K562 (cell line): Measurements from ENCODE around the gene OR5H2. TPM values are rescaled to one million over a fixed set of nuclear protein-coding genes. Genes with fewer than 3 reads are reported as not detected.

ENCODE experiments used
- ATAC-seq: fragments of 200-7000 bp; cut with Tn5 transposase; 3 replicates; pipeline ENCODE4 v1.9.1; 2020; ENCODE audit warnings: moderate library complexity
- BruUV-seq: library from RNA; stranded (reverse); fragments of 400-500 nt; replicated peaks from 2 replicates; lab custom pipeline; 2021; lab: Mats Ljungman, UMichigan
- CTCF ChIA-PET: fragments of 300-600 bp; formaldehyde crosslinking; extraction: SDS; loops from one replicate; lab custom pipeline; 2021; ENCODE audit warnings: low intra/inter-chr PET ratio; lab: Yijun Ruan, JAX
- POLR2A ChIA-PET: fragments of 300-600, 350-650 bp; sonication (Branson Sonifier 250); formaldehyde crosslinking; extraction: SDS; loops from one replicate; lab custom pipeline; 2021; ENCODE audit warnings: antibody characterized with exemption, inconsistent platforms; lab: Yijun Ruan, JAX
- DNase-seq, 4 experiments: peaks; one replicate each; pipeline versions ENCODE4 v3.0.0 to v3.0.0-alpha.2; 2011 to 2018; ENCODE audit warnings: low spot score in 3 of 4, mixed read lengths in 3 of 4; ENCODE audit errors: extremely low read depth in 1 of 4
- FAIRE-seq: peaks from 2 replicates; lab custom pipeline; 2011; peaks lifted over from hg19 to GRCh38; lab: Jason Lieb, UNC
- H2AFZ ChIP-seq: 2 replicates; pipeline ENCODE4 v1.6.0; 2011; ENCODE audit warnings: low read depth, low read length, control low read depth, inconsistent platforms
- H3K27ac ChIP-seq: fragments of 200-600 bp; 3 replicates; pipeline ENCODE4 v1.8.0; 2011; ENCODE audit warnings: low read depth, mild to moderate bottlenecking, control low read depth, inconsistent platforms, low read length, moderate library complexity, mixed read lengths; ENCODE audit errors: extremely low read depth
- H3K27me3 ChIP-seq, 2 experiments: fragments of 300-600 bp in 1 of 2; 2 replicates in 1 of 2; 3 replicates in 1 of 2; pipeline versions ENCODE4 v1.6.0 to v1.8.0; 2011; ENCODE audit warnings: inconsistent platforms in 2 of 2, low read length in 2 of 2, mild to moderate bottlenecking in 1 of 2, mixed read lengths in 1 of 2, moderate library complexity in 1 of 2; ENCODE audit not compliant: control insufficient read depth in 2 of 2, insufficient read depth in 2 of 2
- H3K36me3 ChIP-seq: fragments of 300-600 bp; 3 replicates; pipeline ENCODE4 v1.8.0; 2011; ENCODE audit warnings: mild to moderate bottlenecking, low read length, inconsistent platforms; ENCODE audit not compliant: control insufficient read depth, insufficient read depth
- H3K4me1 ChIP-seq, 2 experiments: fragments of 200-600 bp in 1 of 2; replicated peaks in 1 of 2; 2 replicates in 1 of 2; 3 replicates in 1 of 2; pipeline versions ENCODE4 v1.5.1 to v1.8.0; 2011; ENCODE audit warnings: inconsistent platforms in 2 of 2, low read length in 2 of 2, mild to moderate bottlenecking in 1 of 2, mixed read lengths in 1 of 2, moderate library complexity in 1 of 2; ENCODE audit not compliant: control insufficient read depth in 2 of 2, insufficient read depth in 2 of 2
- H3K4me2 ChIP-seq: 2 replicates; pipeline ENCODE4 v1.6.1; 2011; ENCODE audit warnings: low read length, control low read depth, inconsistent platforms, mixed read lengths; ENCODE audit not compliant: insufficient read depth
- H3K4me3 ChIP-seq: fragments of 200-600 bp; sonication (generic), shearing (Covaris generic); 2 replicates; pipeline ENCODE4 v1.5.1; 2016; ENCODE audit warnings: control low read depth, inconsistent platforms
- H3K79me2 ChIP-seq: fragments of 200-600 bp; 3 replicates; pipeline ENCODE4 v1.8.0; 2011; ENCODE audit warnings: low read length, inconsistent platforms; ENCODE audit not compliant: control insufficient read depth, insufficient read depth
- H3K9ac ChIP-seq, 2 experiments: 2 replicates each; pipeline versions ENCODE4 v1.6.0 to v1.6.1; 2011; ENCODE audit warnings: low read depth in 2 of 2, low read length in 2 of 2, control low read depth in 1 of 2, inconsistent platforms in 1 of 2, mild to moderate bottlenecking in 1 of 2, mixed read lengths in 1 of 2; ENCODE audit not compliant: insufficient read depth in 1 of 2
- H3K9me1 ChIP-seq: one replicate; pipeline ENCODE4 v1.6.0; 2011; ENCODE audit warnings: inconsistent platforms, mild to moderate bottlenecking, low read length, moderate library complexity; ENCODE audit not compliant: control insufficient read depth, insufficient read depth
- H3K9me3 ChIP-seq: replicated peaks from 2 replicates; pipeline ENCODE4 v1.5.1; 2011; ENCODE audit warnings: low read depth, low read length, inconsistent platforms; ENCODE audit not compliant: control insufficient read depth, insufficient read depth
- H4K20me1 ChIP-seq: replicated peaks from 2 replicates; pipeline ENCODE4 v1.6.1; 2011; ENCODE audit warnings: low read length, inconsistent platforms, mixed read lengths; ENCODE audit not compliant: control insufficient read depth, insufficient read depth
- CCNT2 ChIP-seq: IDR thresholded peaks from 2 replicates; pipeline ENCODE4 v1.6.1; 2011; ENCODE audit warnings: borderline replicate concordance, low read depth, mild to moderate bottlenecking, moderate library complexity, mixed read lengths, low read length; ENCODE audit not compliant: insufficient read length; ENCODE audit errors: extremely low read depth
- HNRNPL ChIP-seq: fragments of 200-400 bp; formaldehyde crosslinking; IDR thresholded peaks from 2 replicates; pipeline ENCODE4 v1.6.1; 2017; ENCODE audit warnings: low read depth, mild to moderate bottlenecking, low read length
- HSF4 ChIP-seq: fragments of 250-450 bp; sonication (Bioruptor Pico); IDR thresholded peaks from 2 replicates; pipeline ENCODE4 v2.1.2; 2022; ENCODE audit warnings: mild to moderate bottlenecking, moderate library complexity, borderline replicate concordance
- MYNN ChIP-seq, 2 experiments: sonication (generic); formaldehyde crosslinking in 1 of 2; IDR thresholded peaks; 2 replicates each; pipeline versions ENCODE4 v1.5.0 to v1.6.1; 2016 to 2020; ENCODE audit warnings: antibody characterized with exemption in 1 of 2, missing genetic modification reagents in 1 of 2
- POU5F1 ChIP-seq: fragments of 150-350 bp; IDR thresholded peaks from 2 replicates; pipeline ENCODE4 v1.6.1; 2014; ENCODE audit warnings: borderline replicate concordance, low read length, low read depth, mild to moderate bottlenecking; ENCODE audit not compliant: partially characterized antibody
- RB1 ChIP-seq: fragments of 450-650 bp; IDR thresholded peaks from 2 replicates; pipeline ENCODE4 v1.6.1; 2017; ENCODE audit warnings: low read depth, mild to moderate bottlenecking
- RNF2 ChIP-seq: sonication (generic); IDR thresholded peaks from 2 replicates; pipeline ENCODE4 v1.6.1; 2016
- RUNX1 ChIP-seq: sonication (generic); IDR thresholded peaks from 2 replicates; pipeline ENCODE4 v1.6.1; 2016; ENCODE audit warnings: antibody characterized with exemption, low read depth
- TRIM24 ChIP-seq, 2 experiments: fragments of 450-650 bp; IDR thresholded peaks; 2 replicates each; pipeline ENCODE4 v1.6.1; 2016
- YY1 ChIP-seq, 3 experiments: IDR thresholded peaks; 2 replicates each; pipeline ENCODE4 v1.6.1; 2011; ENCODE audit warnings: low read length in 2 of 3, mild to moderate bottlenecking in 2 of 3, moderate library complexity in 2 of 3, borderline replicate concordance in 1 of 3, control low read depth in 1 of 3, low read depth in 1 of 3; ENCODE audit not compliant: insufficient read depth in 3 of 3, insufficient replicate concordance in 2 of 3, control insufficient read depth in 1 of 3, insufficient read length in 1 of 3; ENCODE audit errors: extremely low read depth in 1 of 3
- ZKSCAN3 ChIP-seq: fragments of 250-450 bp; sonication (Bioruptor Pico); IDR thresholded peaks from 2 replicates; pipeline ENCODE4 v1.4.0; 2020
- ZNF121 ChIP-seq: sonication (generic); formaldehyde crosslinking; conservative IDR thresholded peaks from 2 replicates; pipeline ENCODE4 v1.8.0; 2022; ENCODE audit warnings: missing genetic modification reagents
- ZNF124 ChIP-seq: sonication (generic); formaldehyde crosslinking; IDR thresholded peaks from 2 replicates; pipeline ENCODE4 v1.8.1; 2022; ENCODE audit warnings: missing genetic modification reagents
- ZNF140 ChIP-seq: fragments of 250-450 bp; sonication (Bioruptor Pico); IDR thresholded peaks from 2 replicates; pipeline ENCODE4 v1.8.0; 2021; ENCODE audit warnings: moderate library complexity, mild to moderate bottlenecking, inconsistent platforms
- WGBS: fragments of 100-300 bp; shearing (Covaris generic); methylation state at CpG from one replicate; pipeline ENCODE4 v1.1.6; 2016; ENCODE audit warnings: low coverage, mixed read lengths; ENCODE audit not compliant: insufficient coverage; ENCODE audit errors: missing lambda C conversion rate; 5-methylcytosine and 5-hydroxymethylcytosine counted together
- in situ Hi-C: fragments of 300-500 bp; cut with MboI; formaldehyde crosslinking; loops from 4 replicates; pipeline ENCODE4 v1.15.0; 2018; ENCODE audit warnings: inconsistent platforms, mixed read lengths
- intact Hi-C: fragments of 100-400 bp; cut with micrococcal nuclease; formaldehyde crosslinking; loops from 2 replicates; pipeline ENCODE4 v1.14.2; 2022
- polyA plus RNA-seq, 8 experiments: library from polyadenylated mRNA; depleted of rRNA in 4 of 8; stranded (reverse) in 5 of 8; unstranded in 3 of 8; fragments of >200 nt; fragmentation: Nextera tagmentation in 2 of 8; fragmentation: Illumina TruSeq in 1 of 8; extraction: Ambion mirVana in 2 of 8; extraction: Trizol in 1 of 8; gene quantifications; 2 replicates each; pipeline versions ENCODE4 v1.2.1 to v1.2.3, GENCODE V29; 2011 to 2014; ENCODE audit warnings: inconsistent platforms in 1 of 8, missing spikeins in 1 of 8
- total RNA-seq, 7 experiments: library from RNA; depleted of rRNA in 6 of 7; stranded (reverse); fragments of >200 nt in 6 of 7; fragmentation: Illumina TruSeq in 2 of 7; extraction: Trizol in 2 of 7; gene quantifications; 2 replicates each; pipeline versions ENCODE4 v1.2.1 to v1.2.3, GENCODE V29; 2011 to 2021; ENCODE audit warnings: low replicate concordance in 1 of 7
- TF ChIP-seq, protein P1 (sequence below): sonication (generic); formaldehyde crosslinking; IDR thresholded peaks from 2 replicates; pipeline ENCODE4 v1.8.1; 2023; ENCODE audit warnings: mild to moderate bottlenecking, missing genetic modification reagents
- TF ChIP-seq, protein P2 (sequence below): sonication (generic); formaldehyde crosslinking; IDR thresholded peaks from 2 replicates; pipeline ENCODE4 v1.8.0; 2022; ENCODE audit warnings: mild to moderate bottlenecking, missing genetic modification reagents, borderline replicate concordance
- TF ChIP-seq, protein P3 (sequence below): fragments of 250-450 bp; sonication (Bioruptor Pico); IDR thresholded peaks from 2 replicates; pipeline ENCODE4 v1.9.0; 2021; ENCODE audit warnings: mild to moderate bottlenecking

OR5H2 gene
- total and polyA plus RNA-seq, 9 of the 15 experiments (the other 6 are each of a cell fraction or from before 2014, with no cell fraction given), result not detected

DNA sequence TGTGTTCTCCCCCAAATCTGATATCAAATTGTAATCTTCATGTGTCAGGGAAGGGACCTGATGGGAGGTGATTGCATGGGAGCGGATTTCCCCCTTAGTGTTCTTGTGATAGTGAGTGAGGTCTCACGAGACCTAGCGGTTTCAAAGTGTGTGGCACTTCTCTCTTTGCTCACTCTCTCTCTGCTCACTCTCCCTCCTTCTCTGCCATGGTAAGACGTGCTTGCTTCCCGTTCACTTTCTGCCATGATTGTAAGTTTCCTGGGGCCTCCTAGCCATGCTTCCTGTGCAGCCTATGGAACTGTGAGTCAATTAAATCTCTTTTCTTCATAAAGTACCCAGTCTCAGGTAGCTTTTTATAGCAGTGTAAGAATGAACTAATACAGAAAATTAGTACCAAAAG lies 48.8 kb upstream of the OR5H2 start:
- DNase-seq, result no peak
- CTCF ChIA-PET, result no interaction called here
- Histone ChIP-seq H3K9me3 (no peaks in the 10 kb centered on the region), H3K27me3 (no peaks in the 10 kb centered on the region), H3K9ac (no peak overlapping the region)
- TF ChIP-seq HNRNPL (no peak), ZNF121 (CRISPR knock-in tag) (no peak), ZKSCAN3 (no peak), CCNT2 (no peak), RNF2 (no peak), TRIM24 (IDR thresholded peaks at IDR 0.05) (no peak), ZNF124 (CRISPR knock-in tag) (no peak), ZNF140 (no peak), POU5F1 (no peak), RB1 (no peak), RUNX1 (no peak), HSF4 (CRISPR knock-in tag) (no peak), YY1 (IDR thresholded peaks at IDR 0.05; ENCODE audit: borderline replicate concordance in 1 of 3, control insufficient read depth in 1 of 3, extremely low read depth in 1 of 3, insufficient read depth in 3 of 3, insufficient read length in 1 of 3, insufficient replicate concordance in 2 of 3, low read depth in 1 of 3, low read length in 2 of 3) (no peak), MYNN (IDR thresholded peaks at IDR 0.05) (no peak), MYNN (CRISPR knock-in tag; IDR thresholded peaks at IDR 0.05) (no peak)
- TF ChIP-seq, protein P1, sequence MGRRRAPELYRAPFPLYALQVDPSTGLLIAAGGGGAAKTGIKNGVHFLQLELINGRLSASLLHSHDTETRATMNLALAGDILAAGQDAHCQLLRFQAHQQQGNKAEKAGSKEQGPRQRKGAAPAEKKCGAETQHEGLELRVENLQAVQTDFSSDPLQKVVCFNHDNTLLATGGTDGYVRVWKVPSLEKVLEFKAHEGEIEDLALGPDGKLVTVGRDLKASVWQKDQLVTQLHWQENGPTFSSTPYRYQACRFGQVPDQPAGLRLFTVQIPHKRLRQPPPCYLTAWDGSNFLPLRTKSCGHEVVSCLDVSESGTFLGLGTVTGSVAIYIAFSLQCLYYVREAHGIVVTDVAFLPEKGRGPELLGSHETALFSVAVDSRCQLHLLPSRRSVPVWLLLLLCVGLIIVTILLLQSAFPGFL (CRISPR knock-in tag), result no peak
- TF ChIP-seq, protein P2, sequence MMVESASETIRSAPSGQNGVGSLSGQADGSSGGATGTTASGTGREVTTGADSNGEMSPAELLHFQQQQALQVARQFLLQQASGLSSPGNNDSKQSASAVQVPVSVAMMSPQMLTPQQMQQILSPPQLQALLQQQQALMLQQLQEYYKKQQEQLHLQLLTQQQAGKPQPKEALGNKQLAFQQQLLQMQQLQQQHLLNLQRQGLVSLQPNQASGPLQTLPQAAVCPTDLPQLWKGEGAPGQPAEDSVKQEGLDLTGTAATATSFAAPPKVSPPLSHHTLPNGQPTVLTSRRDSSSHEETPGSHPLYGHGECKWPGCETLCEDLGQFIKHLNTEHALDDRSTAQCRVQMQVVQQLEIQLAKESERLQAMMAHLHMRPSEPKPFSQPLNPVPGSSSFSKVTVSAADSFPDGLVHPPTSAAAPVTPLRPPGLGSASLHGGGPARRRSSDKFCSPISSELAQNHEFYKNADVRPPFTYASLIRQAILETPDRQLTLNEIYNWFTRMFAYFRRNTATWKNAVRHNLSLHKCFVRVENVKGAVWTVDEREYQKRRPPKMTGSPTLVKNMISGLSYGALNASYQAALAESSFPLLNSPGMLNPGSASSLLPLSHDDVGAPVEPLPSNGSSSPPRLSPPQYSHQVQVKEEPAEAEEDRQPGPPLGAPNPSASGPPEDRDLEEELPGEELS, result no peak
- TF ChIP-seq, protein P3, sequence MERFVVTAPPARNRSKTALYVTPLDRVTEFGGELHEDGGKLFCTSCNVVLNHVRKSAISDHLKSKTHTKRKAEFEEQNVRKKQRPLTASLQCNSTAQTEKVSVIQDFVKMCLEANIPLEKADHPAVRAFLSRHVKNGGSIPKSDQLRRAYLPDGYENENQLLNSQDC (CRISPR knock-in tag), result no peak
- TF ChIP-seq, all 486 proteins: peak for 0
- no peak for ATAC-seq
- Histone ChIP-seq H3K79me2 (no peaks in the 10 kb centered on the region), H2AFZ (no peak overlapping the region), H3K4me1 (no peaks in the 10 kb centered on the region), H4K20me1 (no peaks in the 10 kb centered on the region), H3K9me1 (no peaks in the 10 kb centered on the region), H3K4me3 (no peak overlapping the region), H3K36me3 (no peaks in the 10 kb centered on the region), H3K27ac (no peak overlapping the region), H3K4me2 (no peak overlapping the region)
- no peak for FAIRE-seq
- no TSS peak for BruUV-seq
- in situ Hi-C loops, result no loop called here
- POLR2A ChIA-PET, result no interaction called here
- 0% methylated on average over 1 of the region's 5 CpGs for WGBS
- intact Hi-C loops, result no loop called here
